Measurements from ENCODE around the gene EPHB6.

DNA sequence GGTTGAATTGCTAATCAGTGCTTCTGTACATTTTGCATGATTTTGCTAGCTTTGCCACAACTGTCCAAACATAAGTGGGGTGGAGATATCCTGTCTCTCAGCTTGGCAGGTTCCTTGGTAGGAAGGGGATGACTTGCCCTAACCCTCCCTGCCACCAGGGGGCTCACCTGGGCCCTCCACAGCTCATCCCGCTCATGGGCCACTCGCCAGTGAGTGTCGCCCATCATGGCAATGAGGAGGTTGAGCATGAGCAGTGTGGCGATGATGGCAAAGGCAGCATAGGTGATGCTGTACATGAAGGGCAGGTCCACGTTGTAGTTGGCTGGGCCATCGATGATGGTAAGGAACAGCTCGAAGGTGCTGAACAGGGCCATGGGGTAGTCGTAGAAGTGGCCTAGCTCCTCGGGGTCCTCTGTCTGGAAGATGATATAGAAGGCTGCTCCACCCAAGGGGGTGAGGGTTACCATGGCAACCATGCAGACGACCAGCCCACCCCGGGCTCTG lies 18.5 kb downstream of the EPHB6 start:
- TF ChIP-seq, protein P1, sequence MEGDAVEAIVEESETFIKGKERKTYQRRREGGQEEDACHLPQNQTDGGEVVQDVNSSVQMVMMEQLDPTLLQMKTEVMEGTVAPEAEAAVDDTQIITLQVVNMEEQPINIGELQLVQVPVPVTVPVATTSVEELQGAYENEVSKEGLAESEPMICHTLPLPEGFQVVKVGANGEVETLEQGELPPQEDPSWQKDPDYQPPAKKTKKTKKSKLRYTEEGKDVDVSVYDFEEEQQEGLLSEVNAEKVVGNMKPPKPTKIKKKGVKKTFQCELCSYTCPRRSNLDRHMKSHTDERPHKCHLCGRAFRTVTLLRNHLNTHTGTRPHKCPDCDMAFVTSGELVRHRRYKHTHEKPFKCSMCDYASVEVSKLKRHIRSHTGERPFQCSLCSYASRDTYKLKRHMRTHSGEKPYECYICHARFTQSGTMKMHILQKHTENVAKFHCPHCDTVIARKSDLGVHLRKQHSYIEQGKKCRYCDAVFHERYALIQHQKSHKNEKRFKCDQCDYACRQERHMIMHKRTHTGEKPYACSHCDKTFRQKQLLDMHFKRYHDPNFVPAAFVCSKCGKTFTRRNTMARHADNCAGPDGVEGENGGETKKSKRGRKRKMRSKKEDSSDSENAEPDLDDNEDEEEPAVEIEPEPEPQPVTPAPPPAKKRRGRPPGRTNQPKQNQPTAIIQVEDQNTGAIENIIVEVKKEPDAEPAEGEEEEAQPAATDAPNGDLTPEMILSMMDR (IDR thresholded peaks at IDR 0.05; ENCODE audit: insufficient read depth, low read length) = peak; percentile 78
- TF ChIP-seq, protein P2, sequence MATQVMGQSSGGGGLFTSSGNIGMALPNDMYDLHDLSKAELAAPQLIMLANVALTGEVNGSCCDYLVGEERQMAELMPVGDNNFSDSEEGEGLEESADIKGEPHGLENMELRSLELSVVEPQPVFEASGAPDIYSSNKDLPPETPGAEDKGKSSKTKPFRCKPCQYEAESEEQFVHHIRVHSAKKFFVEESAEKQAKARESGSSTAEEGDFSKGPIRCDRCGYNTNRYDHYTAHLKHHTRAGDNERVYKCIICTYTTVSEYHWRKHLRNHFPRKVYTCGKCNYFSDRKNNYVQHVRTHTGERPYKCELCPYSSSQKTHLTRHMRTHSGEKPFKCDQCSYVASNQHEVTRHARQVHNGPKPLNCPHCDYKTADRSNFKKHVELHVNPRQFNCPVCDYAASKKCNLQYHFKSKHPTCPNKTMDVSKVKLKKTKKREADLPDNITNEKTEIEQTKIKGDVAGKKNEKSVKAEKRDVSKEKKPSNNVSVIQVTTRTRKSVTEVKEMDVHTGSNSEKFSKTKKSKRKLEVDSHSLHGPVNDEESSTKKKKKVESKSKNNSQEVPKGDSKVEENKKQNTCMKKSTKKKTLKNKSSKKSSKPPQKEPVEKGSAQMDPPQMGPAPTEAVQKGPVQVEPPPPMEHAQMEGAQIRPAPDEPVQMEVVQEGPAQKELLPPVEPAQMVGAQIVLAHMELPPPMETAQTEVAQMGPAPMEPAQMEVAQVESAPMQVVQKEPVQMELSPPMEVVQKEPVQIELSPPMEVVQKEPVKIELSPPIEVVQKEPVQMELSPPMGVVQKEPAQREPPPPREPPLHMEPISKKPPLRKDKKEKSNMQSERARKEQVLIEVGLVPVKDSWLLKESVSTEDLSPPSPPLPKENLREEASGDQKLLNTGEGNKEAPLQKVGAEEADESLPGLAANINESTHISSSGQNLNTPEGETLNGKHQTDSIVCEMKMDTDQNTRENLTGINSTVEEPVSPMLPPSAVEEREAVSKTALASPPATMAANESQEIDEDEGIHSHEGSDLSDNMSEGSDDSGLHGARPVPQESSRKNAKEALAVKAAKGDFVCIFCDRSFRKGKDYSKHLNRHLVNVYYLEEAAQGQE (IDR thresholded peaks at IDR 0.05; ENCODE audit: insufficient replicate concordance, low read depth) = no peak
